ENCODE results near the gene SMYD4. TPM values are rescaled to one million over a fixed set of nuclear protein-coding genes. Genes with fewer than 3 reads are reported as not detected.

The SMYD4 gene
- total RNA-seq, 1 donor from 2014 or later = 16.7 TPM

DNA sequence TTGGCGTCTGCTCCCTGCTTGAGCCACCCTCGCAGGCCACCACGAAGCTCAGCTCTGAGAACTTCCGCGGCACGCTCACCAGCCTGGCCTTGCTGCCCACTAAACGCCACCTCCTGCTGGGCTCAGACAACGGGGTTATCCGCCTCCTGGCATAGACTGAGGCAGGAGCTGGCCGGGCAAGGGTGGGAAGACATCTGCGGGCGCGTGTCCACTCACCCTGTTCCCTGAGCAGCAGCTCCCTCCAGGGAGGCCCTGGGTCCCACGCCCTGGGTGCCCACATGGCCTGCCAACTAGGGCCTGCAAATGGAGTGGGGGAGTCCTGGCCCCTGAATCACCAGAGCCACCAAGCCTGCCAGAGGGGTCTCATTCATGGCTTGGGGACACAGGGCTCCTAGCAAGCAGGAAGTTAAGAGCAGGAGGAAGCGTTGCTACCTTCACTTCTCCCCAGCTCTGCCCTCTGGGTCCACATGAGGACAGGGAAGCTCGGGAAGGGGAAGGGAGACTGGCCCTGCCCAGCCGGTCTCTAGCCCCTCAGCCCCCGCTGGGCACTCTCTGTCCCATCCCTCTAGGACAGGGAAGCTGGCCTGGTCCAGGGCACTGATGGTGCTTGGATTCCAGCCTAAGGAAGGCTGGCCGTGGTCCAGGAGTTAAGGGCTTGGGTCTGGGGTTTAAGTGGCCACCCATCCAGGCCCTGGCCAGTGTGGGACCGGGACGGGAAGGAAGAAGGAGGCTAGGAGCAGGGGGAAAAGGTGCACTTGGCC is 92.0 kb downstream of the SMYD4 start:
- Histone ChIP-seq H3K4me1 (peaks cover 26% of the 10 kb centered on the region), H3K27me3 (no peaks in the 10 kb centered on the region), H3K4me3 (no peak overlapping the region), H3K27ac (peak overlapping the region; percentile 80), H3K36me3 (peaks cover 0 to 18% of the 10 kb centered on the region in 2 donors), H3K9me3 (no peaks in the 10 kb centered on the region)
- TF ChIP-seq, protein P1, sequence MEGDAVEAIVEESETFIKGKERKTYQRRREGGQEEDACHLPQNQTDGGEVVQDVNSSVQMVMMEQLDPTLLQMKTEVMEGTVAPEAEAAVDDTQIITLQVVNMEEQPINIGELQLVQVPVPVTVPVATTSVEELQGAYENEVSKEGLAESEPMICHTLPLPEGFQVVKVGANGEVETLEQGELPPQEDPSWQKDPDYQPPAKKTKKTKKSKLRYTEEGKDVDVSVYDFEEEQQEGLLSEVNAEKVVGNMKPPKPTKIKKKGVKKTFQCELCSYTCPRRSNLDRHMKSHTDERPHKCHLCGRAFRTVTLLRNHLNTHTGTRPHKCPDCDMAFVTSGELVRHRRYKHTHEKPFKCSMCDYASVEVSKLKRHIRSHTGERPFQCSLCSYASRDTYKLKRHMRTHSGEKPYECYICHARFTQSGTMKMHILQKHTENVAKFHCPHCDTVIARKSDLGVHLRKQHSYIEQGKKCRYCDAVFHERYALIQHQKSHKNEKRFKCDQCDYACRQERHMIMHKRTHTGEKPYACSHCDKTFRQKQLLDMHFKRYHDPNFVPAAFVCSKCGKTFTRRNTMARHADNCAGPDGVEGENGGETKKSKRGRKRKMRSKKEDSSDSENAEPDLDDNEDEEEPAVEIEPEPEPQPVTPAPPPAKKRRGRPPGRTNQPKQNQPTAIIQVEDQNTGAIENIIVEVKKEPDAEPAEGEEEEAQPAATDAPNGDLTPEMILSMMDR (IDR thresholded peaks at IDR 0.05) = no peak
- TF ChIP-seq POLR2AphosphoS5 (IDR thresholded peaks at IDR 0.05; ENCODE audit: insufficient read depth in 1 of 2, low read depth in 1 of 2) = no peak
- TF ChIP-seq POLR2A (IDR thresholded peaks at IDR 0.05) = no peak
- intact Hi-C loops (cut with DNase I) = no loop called here
- no peak for DNase-seq (ENCODE audit: extremely low spot score in 2 of 2)

GRCh38 chr17:1736348-1737281 is 93.1 kb downstream of the SMYD4 start:
- intact Hi-C loops (cut with DNase I) = no loop called here
- Histone ChIP-seq H3K4me3 (no peak overlapping the region), H3K4me1 (peaks cover 26% of the 10 kb centered on the region), H3K27ac (peak overlapping the region; percentile 80), H3K36me3 (peaks cover 0 to 23% of the 10 kb centered on the region in 2 donors), H3K9me3 (no peaks in the 10 kb centered on the region), H3K27me3 (no peaks in the 10 kb centered on the region)
- TF ChIP-seq, protein P1 (IDR thresholded peaks at IDR 0.05) = no peak
- peak; percentile 44 to 72 for TF ChIP-seq POLR2AphosphoS5 (IDR thresholded peaks at IDR 0.05; ENCODE audit: insufficient read depth in 1 of 2, low read depth in 1 of 2)
- TF ChIP-seq POLR2A (IDR thresholded peaks at IDR 0.05) = no peak
- no peak for DNase-seq (ENCODE audit: extremely low spot score in 2 of 2)

DNA sequence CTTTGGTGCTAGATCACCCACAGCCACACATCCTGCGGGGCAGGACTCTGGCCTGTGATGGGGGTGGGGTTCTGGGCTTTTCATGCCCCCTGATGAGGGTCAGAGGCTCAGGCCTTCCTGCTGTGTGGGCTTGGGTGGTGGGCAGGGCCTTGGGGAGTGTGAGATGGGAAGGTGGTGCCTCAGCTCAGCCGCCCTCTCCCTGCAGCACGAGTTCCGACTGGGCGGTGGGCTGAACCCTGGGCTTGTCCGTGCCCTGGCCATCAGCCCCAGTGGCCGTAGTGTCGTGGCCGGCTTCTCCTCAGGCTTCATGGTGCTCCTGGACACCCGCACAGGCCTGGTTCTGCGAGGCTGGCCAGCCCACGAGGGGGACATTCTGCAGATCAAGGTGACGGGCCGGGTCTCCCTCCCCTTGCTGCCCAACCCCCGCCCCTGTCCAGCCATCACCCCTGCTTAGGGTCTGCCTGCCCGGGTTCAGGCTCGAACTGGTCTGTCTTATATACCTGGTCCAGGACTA is 93.8 kb downstream of the SMYD4 start:
- TF ChIP-seq POLR2AphosphoS5 (IDR thresholded peaks at IDR 0.05; ENCODE audit: insufficient read depth in 1 of 2, low read depth in 1 of 2) (no peak), POLR2A (IDR thresholded peaks at IDR 0.05) (no peak)
- TF ChIP-seq, protein P1 (IDR thresholded peaks at IDR 0.05) = no peak
- peaks cover 0 to 23% of the 10 kb centered on the region in 2 donors for H3K36me3 ChIP-seq
- H3K9me3 ChIP-seq = no peaks in the 10 kb centered on the region
- peaks cover 33% of the 10 kb centered on the region for H3K4me1 ChIP-seq
- H3K27ac ChIP-seq = peak overlapping the region; percentile 80
- H3K27me3 ChIP-seq = no peaks in the 10 kb centered on the region
- DNase-seq (ENCODE audit: extremely low spot score in 2 of 2) = no peak
- H3K4me3 ChIP-seq = no peak overlapping the region
- intact Hi-C loops (cut with DNase I) = no loop called here

GRCh38 chr17:1735418-1735817 is 94.3 kb downstream of the SMYD4 start:
- Histone ChIP-seq H3K27ac (peak overlapping the region; percentile 80), H3K4me3 (no peak overlapping the region), H3K9me3 (no peaks in the 10 kb centered on the region), H3K36me3 (peaks cover 0 to 23% of the 10 kb centered on the region in 2 donors), H3K4me1 (peaks cover 38% of the 10 kb centered on the region), H3K27me3 (no peaks in the 10 kb centered on the region)
- TF ChIP-seq, protein P1 (IDR thresholded peaks at IDR 0.05) = no peak
- TF ChIP-seq POLR2AphosphoS5 (IDR thresholded peaks at IDR 0.05; ENCODE audit: insufficient read depth in 1 of 2, low read depth in 1 of 2) (no peak), POLR2A (IDR thresholded peaks at IDR 0.05) (no peak)
- intact Hi-C loops (cut with DNase I) = no loop called here
- no peak for DNase-seq (ENCODE audit: extremely low spot score in 2 of 2)
